WTC11 (cell line): ENCODE results near the gene SLIT3. TPM values are rescaled to one million over a fixed set of nuclear protein-coding genes. Genes with fewer than 3 reads are reported as not detected.

Source experiments
- ATAC-seq: fragments of 200-7000 bp; cut with Tn5 transposase; 2 replicates; pipeline ENCODE4 v1.10.0; 2021; ENCODE audit warnings: mild to moderate bottlenecking, moderate library complexity
- CTCF ChIA-PET: fragments of 300-600 bp; sonication (Branson Sonifier 250); formaldehyde crosslinking; loops from one replicate; lab custom pipeline; 2021; ENCODE audit warnings: antibody characterized with exemption; lab: Charles Lee
- POLR2A ChIA-PET: fragments of 350-600 bp; sonication (Branson Sonifier 250); formaldehyde crosslinking; loops from one replicate; lab custom pipeline; 2021; ENCODE audit warnings: antibody characterized with exemption; lab: Charles Lee
- DNase-seq: peaks from one replicate; pipeline ENCODE4 v3.0.0; 2021; ENCODE audit warnings: low spot score
- H3K27ac Mint-ChIP-seq: 2 replicates; pipeline ENCODE4 v1.8.0; 2021; ENCODE audit warnings: mixed read lengths
- H3K27me3 Mint-ChIP-seq: 2 replicates; pipeline ENCODE4 v1.8.0; 2021; ENCODE audit warnings: low read depth, mild to moderate bottlenecking, moderate library complexity, mixed read lengths
- H3K36me3 Mint-ChIP-seq: 2 replicates; pipeline ENCODE4 v1.8.0; 2021; ENCODE audit warnings: mixed read lengths
- H3K4me1 Mint-ChIP-seq: 2 replicates; pipeline ENCODE4 v1.8.0; 2022; ENCODE audit warnings: mixed read lengths
- H3K4me3 Mint-ChIP-seq: 2 replicates; pipeline ENCODE4 v1.8.0; 2021; ENCODE audit warnings: mild to moderate bottlenecking, moderate library complexity, mixed read lengths
- H3K9me3 Mint-ChIP-seq: 2 replicates; pipeline ENCODE4 v1.8.0; 2021; ENCODE audit warnings: mixed read lengths
- ATF1 ChIP-seq: sonication (generic); formaldehyde crosslinking; IDR thresholded peaks from 2 replicates; pipeline ENCODE4 v1.8.1; 2023; ENCODE audit warnings: mild to moderate bottlenecking, moderate library complexity, missing genetic modification reagents
- ESRRA ChIP-seq: sonication (generic); formaldehyde crosslinking; IDR thresholded peaks from 2 replicates; pipeline ENCODE4 v1.8.1; 2022; ENCODE audit warnings: mild to moderate bottlenecking, missing genetic modification reagents, borderline replicate concordance
- FOXK1 ChIP-seq: sonication (generic); formaldehyde crosslinking; IDR thresholded peaks from 2 replicates; pipeline ENCODE4 v1.8.0; 2022; ENCODE audit warnings: mild to moderate bottlenecking, moderate library complexity, missing genetic modification reagents
- FOXP1 ChIP-seq: sonication (generic); formaldehyde crosslinking; IDR thresholded peaks from 2 replicates; pipeline ENCODE4 v1.8.0; 2022; ENCODE audit warnings: missing genetic modification reagents, mild to moderate bottlenecking, moderate library complexity, borderline replicate concordance
- KAT7 ChIP-seq: sonication (generic); formaldehyde crosslinking; IDR thresholded peaks from 2 replicates; pipeline ENCODE4 v1.8.1; 2023; ENCODE audit warnings: missing genetic modification reagents, mild to moderate bottlenecking, borderline replicate concordance
- NFATC4 ChIP-seq: fragments of 250-450 bp; sonication (Bioruptor Pico); IDR thresholded peaks from 2 replicates; pipeline ENCODE4 v1.9.0; 2021; ENCODE audit warnings: mild to moderate bottlenecking
- NR2C2 ChIP-seq: sonication (generic); formaldehyde crosslinking; IDR thresholded peaks from 2 replicates; pipeline ENCODE4 v1.8.0; 2022; ENCODE audit warnings: mild to moderate bottlenecking, missing genetic modification reagents
- NR3C1 ChIP-seq: sonication (generic); formaldehyde crosslinking; conservative IDR thresholded peaks from 2 replicates; pipeline ENCODE4 v1.8.1; 2023; ENCODE audit warnings: low read depth, mild to moderate bottlenecking, missing genetic modification reagents
- TEAD4 ChIP-seq: sonication (generic); formaldehyde crosslinking; IDR thresholded peaks from 2 replicates; pipeline ENCODE4 v1.8.0; 2022; ENCODE audit warnings: mild to moderate bottlenecking, missing genetic modification reagents
- ZNF416 ChIP-seq: fragments of 250-450 bp; sonication (Bioruptor Pico); IDR thresholded peaks from 2 replicates; pipeline ENCODE4 v1.9.0; 2021; ENCODE audit warnings: mild to moderate bottlenecking, inconsistent platforms
- total RNA-seq: library from RNA; stranded (reverse); gene quantifications from 3 replicates; pipeline ENCODE4 v1.2.3, GENCODE V29; 2021
- TF ChIP-seq, protein P1 (sequence below): fragments of 250-450 bp; sonication (Bioruptor Pico); IDR thresholded peaks from 2 replicates; pipeline ENCODE4 v1.9.0; 2021; ENCODE audit warnings: mild to moderate bottlenecking
- TF ChIP-seq, protein P2 (sequence below): sonication (generic); formaldehyde crosslinking; conservative IDR thresholded peaks from 2 replicates; pipeline ENCODE4 v1.8.1; 2022; ENCODE audit warnings: mild to moderate bottlenecking, missing genetic modification reagents
- TF ChIP-seq, protein P3 (sequence below): sonication (generic); formaldehyde crosslinking; IDR thresholded peaks from 2 replicates; pipeline ENCODE4 v1.8.0; 2022; ENCODE audit warnings: mild to moderate bottlenecking, missing genetic modification reagents
- TF ChIP-seq, protein P4 (sequence below): sonication (generic); formaldehyde crosslinking; conservative IDR thresholded peaks from 2 replicates; pipeline ENCODE4 v1.8.1; 2023; ENCODE audit warnings: mild to moderate bottlenecking, low read depth, missing genetic modification reagents, moderate library complexity
- TF ChIP-seq, protein P5 (sequence below): fragments of 250-450 bp; sonication (Bioruptor Pico); IDR thresholded peaks from 2 replicates; pipeline ENCODE4 v1.9.0; 2021; ENCODE audit warnings: moderate library complexity, mild to moderate bottlenecking, inconsistent platforms, borderline replicate concordance
- TF ChIP-seq, protein P6 (sequence below): sonication (generic); formaldehyde crosslinking; IDR thresholded peaks from 2 replicates; pipeline ENCODE4 v1.8.1; 2022; ENCODE audit warnings: low read depth, missing genetic modification reagents, borderline replicate concordance
- TF ChIP-seq, protein P7 (sequence below): sonication (generic); formaldehyde crosslinking; IDR thresholded peaks from 2 replicates; pipeline ENCODE4 v1.8.0; 2023; ENCODE audit warnings: mild to moderate bottlenecking, missing genetic modification reagents

SLIT3 gene
- total RNA-seq, 1 experiment from 2014 or later: 1.9 TPM

DNA sequence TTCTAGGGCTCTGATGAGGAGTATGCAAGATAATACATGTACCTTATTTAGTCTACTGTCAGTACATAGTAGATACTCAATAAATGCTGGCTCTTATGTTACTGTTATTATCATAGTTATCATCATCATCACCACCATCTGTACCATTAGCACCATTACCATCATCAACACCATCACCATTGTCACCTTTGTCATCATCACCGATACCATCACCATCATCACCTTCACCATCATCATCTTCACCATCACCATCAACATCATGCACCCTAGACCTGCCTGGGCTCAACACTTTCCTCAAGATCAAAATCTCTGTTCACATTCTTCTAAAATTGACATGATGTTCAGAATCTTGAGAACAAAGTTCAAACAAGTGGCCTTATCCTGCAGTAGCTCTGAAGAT, 595.6 kb downstream of the SLIT3 start (continued):
- TF ChIP-seq FOXP1: no peak
- TF ChIP-seq, protein P1, sequence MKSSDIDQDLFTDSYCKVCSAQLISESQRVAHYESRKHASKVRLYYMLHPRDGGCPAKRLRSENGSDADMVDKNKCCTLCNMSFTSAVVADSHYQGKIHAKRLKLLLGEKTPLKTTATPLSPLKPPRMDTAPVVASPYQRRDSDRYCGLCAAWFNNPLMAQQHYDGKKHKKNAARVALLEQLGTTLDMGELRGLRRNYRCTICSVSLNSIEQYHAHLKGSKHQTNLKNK (CRISPR knock-in tag): no peak
- TF ChIP-seq, protein P2, sequence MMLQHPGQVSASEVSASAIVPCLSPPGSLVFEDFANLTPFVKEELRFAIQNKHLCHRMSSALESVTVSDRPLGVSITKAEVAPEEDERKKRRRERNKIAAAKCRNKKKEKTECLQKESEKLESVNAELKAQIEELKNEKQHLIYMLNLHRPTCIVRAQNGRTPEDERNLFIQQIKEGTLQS (CRISPR knock-in tag): no peak

DNA sequence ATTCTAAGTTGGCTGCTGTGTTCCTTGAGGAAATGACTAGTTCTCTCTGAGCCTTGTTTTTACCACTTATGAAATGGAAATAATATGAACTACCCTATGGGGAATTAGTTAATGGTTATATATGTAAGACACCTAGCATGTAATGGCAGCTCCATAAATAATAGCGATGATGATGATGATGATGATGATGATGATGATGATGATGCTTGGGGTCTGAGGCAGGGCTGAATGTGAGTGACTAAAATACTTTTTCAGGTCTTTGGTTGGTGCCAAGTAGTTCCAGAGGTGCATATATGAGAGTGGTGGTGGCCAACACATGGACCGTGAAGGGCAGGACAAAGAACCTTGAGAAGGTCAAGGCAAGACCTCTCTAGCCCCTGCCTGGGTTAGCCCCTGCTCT, 598.4 kb downstream of the SLIT3 start:
- DNase-seq (no peak), ATAC-seq (no peak)
- H3K27me3 Mint-ChIP-seq: no peaks in the 10 kb centered on the region
- H3K27ac Mint-ChIP-seq: no peak overlapping the region
- H3K4me1 Mint-ChIP-seq: no peaks in the 10 kb centered on the region
- POLR2A ChIA-PET: no interaction called here
- no peaks in the 10 kb centered on the region for H3K36me3 Mint-ChIP-seq
- TF ChIP-seq TEAD4: no peak
- no peak for TF ChIP-seq ZNF416 (CRISPR knock-in tag)
- TF ChIP-seq, protein P3, sequence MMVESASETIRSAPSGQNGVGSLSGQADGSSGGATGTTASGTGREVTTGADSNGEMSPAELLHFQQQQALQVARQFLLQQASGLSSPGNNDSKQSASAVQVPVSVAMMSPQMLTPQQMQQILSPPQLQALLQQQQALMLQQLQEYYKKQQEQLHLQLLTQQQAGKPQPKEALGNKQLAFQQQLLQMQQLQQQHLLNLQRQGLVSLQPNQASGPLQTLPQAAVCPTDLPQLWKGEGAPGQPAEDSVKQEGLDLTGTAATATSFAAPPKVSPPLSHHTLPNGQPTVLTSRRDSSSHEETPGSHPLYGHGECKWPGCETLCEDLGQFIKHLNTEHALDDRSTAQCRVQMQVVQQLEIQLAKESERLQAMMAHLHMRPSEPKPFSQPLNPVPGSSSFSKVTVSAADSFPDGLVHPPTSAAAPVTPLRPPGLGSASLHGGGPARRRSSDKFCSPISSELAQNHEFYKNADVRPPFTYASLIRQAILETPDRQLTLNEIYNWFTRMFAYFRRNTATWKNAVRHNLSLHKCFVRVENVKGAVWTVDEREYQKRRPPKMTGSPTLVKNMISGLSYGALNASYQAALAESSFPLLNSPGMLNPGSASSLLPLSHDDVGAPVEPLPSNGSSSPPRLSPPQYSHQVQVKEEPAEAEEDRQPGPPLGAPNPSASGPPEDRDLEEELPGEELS (CRISPR knock-in tag): no peak
- TF ChIP-seq, protein P4, sequence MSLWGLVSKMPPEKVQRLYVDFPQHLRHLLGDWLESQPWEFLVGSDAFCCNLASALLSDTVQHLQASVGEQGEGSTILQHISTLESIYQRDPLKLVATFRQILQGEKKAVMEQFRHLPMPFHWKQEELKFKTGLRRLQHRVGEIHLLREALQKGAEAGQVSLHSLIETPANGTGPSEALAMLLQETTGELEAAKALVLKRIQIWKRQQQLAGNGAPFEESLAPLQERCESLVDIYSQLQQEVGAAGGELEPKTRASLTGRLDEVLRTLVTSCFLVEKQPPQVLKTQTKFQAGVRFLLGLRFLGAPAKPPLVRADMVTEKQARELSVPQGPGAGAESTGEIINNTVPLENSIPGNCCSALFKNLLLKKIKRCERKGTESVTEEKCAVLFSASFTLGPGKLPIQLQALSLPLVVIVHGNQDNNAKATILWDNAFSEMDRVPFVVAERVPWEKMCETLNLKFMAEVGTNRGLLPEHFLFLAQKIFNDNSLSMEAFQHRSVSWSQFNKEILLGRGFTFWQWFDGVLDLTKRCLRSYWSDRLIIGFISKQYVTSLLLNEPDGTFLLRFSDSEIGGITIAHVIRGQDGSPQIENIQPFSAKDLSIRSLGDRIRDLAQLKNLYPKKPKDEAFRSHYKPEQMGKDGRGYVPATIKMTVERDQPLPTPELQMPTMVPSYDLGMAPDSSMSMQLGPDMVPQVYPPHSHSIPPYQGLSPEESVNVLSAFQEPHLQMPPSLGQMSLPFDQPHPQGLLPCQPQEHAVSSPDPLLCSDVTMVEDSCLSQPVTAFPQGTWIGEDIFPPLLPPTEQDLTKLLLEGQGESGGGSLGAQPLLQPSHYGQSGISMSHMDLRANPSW (CRISPR knock-in tag): no peak
- TF ChIP-seq ATF1 (CRISPR knock-in tag): no peak
- TF ChIP-seq KAT7 (CRISPR knock-in tag): no peak
- TF ChIP-seq, all 79 proteins: peak for 0
- H3K9me3 Mint-ChIP-seq: no peaks in the 10 kb centered on the region
- CTCF ChIA-PET: no interaction called here
- H3K4me3 Mint-ChIP-seq: no peak overlapping the region

DNA sequence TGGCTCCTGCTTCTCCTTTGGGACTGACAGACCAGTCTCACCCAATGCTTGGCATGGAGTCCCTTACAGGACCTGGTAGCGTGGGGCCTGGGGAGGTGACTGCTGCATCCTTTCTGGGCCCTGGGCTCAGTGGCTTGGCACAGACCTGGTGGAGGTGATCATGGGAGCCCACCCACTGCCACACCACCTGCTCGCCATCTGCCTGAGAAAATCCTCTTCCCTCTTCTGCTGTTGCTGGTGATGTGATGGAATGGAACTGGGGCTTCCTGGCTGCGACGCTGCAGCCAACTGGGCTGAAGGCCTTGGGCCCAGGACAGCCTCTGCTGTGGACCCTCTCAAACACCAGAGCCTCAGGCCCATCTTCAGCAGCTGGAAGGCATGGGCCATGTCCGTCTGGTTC, 599.3 kb downstream of the SLIT3 start:
- H3K27me3 Mint-ChIP-seq: no peaks in the 10 kb centered on the region
- H3K9me3 Mint-ChIP-seq: no peaks in the 10 kb centered on the region
- DNase-seq (no peak), ATAC-seq (no peak)
- H3K4me1 Mint-ChIP-seq: no peaks in the 10 kb centered on the region
- no peaks in the 10 kb centered on the region for H3K36me3 Mint-ChIP-seq
- ChIA-PET POLR2A (no interaction called here), CTCF (interaction anchor here (1.5 kb wide), 1 partner anchor 46 kb away, joined by 3 read pairs; no protein-coding TSS in a partner anchor)
- no peak overlapping the region for H3K4me3 Mint-ChIP-seq
- no peak overlapping the region for H3K27ac Mint-ChIP-seq
- TF ChIP-seq, protein P5, sequence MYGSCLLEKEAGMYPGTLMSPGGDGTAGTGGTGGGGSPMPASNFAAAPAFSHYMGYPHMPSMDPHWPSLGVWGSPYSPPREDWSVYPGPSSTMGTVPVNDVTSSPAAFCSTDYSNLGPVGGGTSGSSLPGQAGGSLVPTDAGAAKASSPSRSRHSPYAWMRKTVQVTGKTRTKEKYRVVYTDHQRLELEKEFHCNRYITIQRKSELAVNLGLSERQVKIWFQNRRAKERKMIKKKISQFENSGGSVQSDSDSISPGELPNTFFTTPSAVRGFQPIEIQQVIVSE: no peak
- TF ChIP-seq FOXK1 (no peak), KAT7 (CRISPR knock-in tag) (no peak), NFATC4 (CRISPR knock-in tag) (no peak), FOXP1 (no peak), ESRRA (CRISPR knock-in tag) (no peak), NR3C1 (CRISPR knock-in tag) (no peak), NR2C2 (CRISPR knock-in tag) (no peak)
- TF ChIP-seq, protein P6, sequence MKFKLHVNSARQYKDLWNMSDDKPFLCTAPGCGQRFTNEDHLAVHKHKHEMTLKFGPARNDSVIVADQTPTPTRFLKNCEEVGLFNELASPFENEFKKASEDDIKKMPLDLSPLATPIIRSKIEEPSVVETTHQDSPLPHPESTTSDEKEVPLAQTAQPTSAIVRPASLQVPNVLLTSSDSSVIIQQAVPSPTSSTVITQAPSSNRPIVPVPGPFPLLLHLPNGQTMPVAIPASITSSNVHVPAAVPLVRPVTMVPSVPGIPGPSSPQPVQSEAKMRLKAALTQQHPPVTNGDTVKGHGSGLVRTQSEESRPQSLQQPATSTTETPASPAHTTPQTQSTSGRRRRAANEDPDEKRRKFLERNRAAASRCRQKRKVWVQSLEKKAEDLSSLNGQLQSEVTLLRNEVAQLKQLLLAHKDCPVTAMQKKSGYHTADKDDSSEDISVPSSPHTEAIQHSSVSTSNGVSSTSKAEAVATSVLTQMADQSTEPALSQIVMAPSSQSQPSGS (CRISPR knock-in tag): no peak
- TF ChIP-seq, protein P4 (CRISPR knock-in tag): no peak
- TF ChIP-seq, protein P7, sequence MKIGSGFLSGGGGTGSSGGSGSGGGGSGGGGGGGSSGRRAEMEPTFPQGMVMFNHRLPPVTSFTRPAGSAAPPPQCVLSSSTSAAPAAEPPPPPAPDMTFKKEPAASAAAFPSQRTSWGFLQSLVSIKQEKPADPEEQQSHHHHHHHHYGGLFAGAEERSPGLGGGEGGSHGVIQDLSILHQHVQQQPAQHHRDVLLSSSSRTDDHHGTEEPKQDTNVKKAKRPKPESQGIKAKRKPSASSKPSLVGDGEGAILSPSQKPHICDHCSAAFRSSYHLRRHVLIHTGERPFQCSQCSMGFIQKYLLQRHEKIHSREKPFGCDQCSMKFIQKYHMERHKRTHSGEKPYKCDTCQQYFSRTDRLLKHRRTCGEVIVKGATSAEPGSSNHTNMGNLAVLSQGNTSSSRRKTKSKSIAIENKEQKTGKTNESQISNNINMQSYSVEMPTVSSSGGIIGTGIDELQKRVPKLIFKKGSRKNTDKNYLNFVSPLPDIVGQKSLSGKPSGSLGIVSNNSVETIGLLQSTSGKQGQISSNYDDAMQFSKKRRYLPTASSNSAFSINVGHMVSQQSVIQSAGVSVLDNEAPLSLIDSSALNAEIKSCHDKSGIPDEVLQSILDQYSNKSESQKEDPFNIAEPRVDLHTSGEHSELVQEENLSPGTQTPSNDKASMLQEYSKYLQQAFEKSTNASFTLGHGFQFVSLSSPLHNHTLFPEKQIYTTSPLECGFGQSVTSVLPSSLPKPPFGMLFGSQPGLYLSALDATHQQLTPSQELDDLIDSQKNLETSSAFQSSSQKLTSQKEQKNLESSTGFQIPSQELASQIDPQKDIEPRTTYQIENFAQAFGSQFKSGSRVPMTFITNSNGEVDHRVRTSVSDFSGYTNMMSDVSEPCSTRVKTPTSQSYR (CRISPR knock-in tag): no peak
- TF ChIP-seq, protein P1 (CRISPR knock-in tag): no peak
